Activated T-cell treated with anti-CD3 and anti-CD28 coated beads for 48 hours (primary cell): Measurements from ENCODE around the gene SON.
"Not testable (repeated sequence)": the region's sequence is repeated elsewhere in the genome, so short reads cannot be mapped to it uniquely, and the experiment has no call there.

Experiments used
- DNase-seq: peaks from one replicate; pipeline ENCODE4 v3.0.0-alpha.2; 2020; ENCODE audit warnings: low read depth

Gene SON, protein sequence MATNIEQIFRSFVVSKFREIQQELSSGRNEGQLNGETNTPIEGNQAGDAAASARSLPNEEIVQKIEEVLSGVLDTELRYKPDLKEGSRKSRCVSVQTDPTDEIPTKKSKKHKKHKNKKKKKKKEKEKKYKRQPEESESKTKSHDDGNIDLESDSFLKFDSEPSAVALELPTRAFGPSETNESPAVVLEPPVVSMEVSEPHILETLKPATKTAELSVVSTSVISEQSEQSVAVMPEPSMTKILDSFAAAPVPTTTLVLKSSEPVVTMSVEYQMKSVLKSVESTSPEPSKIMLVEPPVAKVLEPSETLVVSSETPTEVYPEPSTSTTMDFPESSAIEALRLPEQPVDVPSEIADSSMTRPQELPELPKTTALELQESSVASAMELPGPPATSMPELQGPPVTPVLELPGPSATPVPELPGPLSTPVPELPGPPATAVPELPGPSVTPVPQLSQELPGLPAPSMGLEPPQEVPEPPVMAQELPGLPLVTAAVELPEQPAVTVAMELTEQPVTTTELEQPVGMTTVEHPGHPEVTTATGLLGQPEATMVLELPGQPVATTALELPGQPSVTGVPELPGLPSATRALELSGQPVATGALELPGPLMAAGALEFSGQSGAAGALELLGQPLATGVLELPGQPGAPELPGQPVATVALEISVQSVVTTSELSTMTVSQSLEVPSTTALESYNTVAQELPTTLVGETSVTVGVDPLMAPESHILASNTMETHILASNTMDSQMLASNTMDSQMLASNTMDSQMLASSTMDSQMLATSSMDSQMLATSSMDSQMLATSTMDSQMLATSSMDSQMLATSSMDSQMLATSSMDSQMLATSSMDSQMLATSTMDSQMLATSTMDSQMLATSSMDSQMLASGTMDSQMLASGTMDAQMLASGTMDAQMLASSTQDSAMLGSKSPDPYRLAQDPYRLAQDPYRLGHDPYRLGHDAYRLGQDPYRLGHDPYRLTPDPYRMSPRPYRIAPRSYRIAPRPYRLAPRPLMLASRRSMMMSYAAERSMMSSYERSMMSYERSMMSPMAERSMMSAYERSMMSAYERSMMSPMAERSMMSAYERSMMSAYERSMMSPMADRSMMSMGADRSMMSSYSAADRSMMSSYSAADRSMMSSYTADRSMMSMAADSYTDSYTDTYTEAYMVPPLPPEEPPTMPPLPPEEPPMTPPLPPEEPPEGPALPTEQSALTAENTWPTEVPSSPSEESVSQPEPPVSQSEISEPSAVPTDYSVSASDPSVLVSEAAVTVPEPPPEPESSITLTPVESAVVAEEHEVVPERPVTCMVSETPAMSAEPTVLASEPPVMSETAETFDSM (N-terminal part only)

DNA sequence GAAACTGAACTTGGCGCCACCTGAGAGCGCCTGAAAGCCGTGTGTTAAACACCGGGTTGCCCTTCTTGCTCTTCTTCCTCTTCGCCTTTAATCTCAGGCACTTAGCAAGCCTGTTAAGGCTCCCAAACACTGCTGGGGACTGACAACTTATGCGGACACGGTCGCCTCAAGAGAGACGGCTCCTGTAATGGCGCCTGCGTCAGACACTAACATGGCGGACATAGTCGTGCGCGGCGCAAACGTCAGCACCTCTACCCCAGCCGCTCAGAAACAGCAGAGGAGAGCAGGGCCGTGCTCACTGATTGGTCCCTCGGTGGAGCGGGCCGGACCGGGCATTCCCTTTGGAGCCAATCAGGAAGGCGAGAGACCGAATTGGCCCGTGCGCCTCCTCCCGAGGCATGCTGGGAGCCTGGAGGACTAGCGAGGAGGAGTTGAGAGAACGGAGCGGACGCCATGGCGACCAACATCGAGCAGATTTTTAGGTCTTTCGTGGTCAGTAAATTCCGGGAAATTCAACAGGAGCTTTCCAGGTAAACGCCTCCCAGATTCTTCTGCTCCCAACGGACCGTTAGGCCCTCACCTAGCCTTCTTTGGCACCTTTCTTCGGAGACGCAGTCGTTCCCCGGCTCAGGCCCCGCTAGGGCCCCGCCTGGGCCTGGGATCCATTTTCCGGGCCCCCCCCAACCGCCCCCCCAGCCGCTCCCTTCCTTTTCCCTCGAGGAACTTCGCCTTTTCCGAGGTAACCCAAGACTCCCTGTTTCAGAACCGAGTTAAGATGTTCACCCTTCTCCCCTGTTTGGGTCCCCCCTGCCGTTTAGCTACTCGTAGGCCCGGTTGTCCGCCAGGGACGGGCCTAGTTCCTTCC lies at the start of gene SON:
TSS of gene SON (plus strand) at position 399 of the 865 bp plus-strand sequence. CDS start at position 454, 55 bp downstream.
- peak; percentile 95 for DNase-seq

DNA sequence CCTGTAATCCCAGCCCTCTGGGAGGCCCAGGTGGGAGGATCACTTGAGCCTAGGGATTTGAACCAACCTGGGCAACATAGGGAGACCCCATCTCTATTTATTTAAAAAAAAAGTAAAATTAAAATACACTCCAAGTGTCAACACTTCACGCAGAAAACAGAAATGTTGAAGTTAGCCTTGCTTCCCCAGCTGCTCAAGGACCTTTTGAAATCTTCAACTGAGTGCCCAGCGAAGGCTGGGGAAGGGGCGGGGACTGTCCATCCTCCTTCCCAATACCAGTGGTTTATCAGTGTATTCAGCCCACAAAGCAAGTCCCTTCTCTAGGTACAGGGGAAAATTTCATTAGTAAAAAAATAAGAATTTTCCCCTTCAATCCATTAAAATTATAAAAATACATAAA lies 49.1 kb upstream of the SON start:
- no peak for DNase-seq

DNA sequence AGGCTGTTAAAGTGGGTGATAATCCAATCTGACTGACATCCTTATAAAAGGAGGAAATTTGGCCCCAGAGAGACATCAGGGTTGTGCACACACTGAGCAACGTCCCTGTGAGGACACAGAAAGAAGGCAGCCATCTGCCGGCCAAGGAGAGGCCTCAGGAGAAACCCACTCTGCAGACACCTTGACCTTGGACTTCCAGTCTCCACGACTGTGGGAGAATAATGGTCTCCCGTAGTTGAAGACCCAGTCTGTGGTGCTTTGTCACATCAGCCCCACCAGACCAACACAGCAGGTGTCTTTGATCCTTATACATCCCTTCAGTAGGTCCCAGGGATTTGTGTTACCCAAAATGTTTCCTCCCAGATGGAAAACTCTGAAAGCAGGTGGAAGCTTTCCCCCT lies 47.1 kb upstream of the SON start:
- DNase-seq: no peak

DNA sequence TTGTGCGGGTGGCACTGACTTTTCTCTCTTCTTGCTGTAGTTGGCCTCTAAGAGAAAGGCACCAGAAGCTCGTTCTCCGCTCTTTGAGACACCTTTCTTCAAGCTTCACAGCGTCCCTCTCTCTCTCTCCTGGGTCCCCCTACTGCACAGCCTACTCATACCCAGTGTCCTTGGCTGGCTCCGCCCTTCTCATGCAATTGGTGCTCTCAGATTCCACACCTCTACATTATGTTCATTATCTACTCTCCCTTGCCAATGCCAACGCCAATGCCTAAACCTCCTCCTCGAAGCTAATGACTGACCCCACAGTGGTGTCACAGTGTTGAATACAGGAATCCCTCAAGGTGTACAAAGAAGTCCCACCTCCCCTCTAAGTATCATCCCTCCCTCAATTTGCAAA lies 46.5 kb upstream of the SON start:
- no peak for DNase-seq

- DNase-seq: no peak
Measured at GRCh38 chr21:33505833-33506232, 37.0 kb upstream of the SON start.

DNA sequence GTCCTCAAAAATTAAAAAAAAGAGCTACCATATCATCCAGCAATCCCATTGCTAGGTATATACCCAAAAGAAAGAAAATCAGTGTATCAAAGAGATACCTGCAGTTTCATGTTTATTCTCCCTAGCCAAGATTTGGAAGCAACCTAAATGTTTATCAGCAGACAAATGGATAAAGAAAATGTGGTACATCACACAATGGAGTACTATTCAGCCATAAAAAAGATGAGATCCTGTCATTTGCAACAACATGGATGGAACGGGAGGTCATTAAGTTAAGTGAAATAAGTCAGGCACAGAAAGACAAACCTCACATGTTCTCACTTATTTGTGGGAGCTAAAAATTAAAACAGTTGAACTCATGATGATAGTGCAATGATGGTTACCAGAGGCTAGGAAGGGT lies 35.8 kb upstream of the SON start:
- not testable (repeated sequence) for DNase-seq

DNA sequence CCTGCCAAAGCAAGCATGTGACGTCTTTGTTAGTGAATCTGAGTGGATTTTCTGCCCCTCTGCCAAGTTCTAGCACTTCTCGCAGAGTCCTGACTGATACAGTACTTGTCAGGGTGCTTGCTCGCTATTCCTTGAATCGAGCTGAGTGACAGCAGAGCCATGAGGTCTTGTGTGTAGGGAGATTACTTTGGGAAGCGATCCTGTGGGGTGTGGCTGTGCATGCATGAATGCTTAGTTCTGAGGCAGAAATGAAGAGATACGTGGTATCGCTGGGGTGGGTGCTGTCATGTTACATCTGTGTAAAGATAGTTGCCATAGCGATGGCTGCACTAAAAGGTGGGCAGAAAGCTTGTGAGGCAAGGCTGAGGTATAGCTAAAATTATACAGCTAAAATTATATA lies 32.0 kb upstream of the SON start:
- no peak for DNase-seq

DNA sequence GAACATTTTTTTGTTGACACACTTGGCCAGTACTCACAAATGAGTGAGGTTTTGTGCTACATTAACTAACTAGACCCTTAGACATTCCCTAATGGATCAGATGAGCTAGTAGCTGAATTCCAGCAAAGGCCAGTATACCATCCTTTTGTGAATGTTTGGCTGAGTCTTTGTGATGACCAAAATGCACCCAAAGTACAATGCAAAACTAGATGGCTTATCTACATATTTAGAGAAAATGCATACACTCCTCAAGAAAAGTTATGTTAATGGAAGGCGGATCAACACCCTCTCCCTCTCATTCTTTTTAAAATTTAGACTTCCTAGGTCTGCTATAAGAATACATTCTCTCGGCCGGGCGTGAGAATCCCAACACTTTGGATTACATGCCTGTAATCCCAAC lies 31.2 kb upstream of the SON start:
- DNase-seq: no peak

- DNase-seq: no peak
Measured at GRCh38 chr21:33512481-33512880, 30.4 kb upstream of the SON start.

- no peak for DNase-seq
Measured at GRCh38 chr21:33514229-33514628, 28.6 kb upstream of the SON start.

- DNase-seq: no peak
Measured at GRCh38 chr21:33518899-33519298, 23.9 kb upstream of the SON start.

DNA sequence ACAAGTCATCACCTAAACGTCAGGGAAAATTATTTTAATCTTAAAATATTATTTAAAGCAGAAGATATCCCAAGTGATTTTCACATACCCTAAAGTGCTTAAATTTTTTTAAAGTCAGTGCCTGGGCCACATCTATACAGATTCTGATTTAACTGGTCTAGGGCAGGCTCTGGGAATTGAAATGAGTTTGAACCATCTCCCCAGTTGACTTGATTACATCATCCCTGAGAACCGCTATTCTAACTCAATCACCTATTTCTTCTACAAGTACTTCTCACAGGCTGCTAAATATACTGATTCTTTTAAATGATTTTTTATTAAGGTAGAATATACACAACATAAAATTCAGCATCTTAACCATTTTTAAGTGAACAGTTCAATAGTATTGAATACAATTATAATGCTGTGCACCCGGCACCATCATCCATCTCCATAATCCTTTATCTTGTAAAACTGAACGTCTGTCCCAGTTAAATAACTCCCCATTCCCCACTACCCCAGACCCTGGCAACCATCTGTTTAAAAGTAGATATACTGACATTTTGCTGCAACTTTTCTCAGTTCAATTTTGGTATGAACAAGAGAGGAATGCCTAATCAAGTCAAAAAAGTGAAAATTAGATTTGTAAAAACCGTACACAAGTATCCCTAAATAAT lies 20.4 kb upstream of the SON start:
- no peak for DNase-seq

DNA sequence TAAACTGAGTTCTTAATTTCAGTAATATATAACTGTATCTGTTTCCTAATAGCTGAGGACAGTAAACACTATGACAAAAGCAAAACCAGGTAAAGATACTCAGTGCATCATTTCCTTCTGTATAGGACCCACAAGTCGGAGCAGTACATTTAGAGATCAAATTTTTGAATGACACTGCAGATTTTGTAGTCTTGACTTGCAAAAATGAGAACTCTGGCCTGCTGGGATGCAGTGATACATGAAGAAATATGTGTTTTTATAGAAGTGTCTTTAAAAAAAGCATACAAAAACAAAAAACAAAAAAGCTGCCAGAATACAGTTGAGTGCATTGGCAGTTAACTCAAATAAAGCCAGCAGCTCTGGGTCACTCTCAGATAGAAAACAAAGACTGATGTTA lies 19.9 kb upstream of the SON start:
- no peak for DNase-seq

GRCh38 chr21:33531007-33531406 lies 11.8 kb upstream of the SON start:
- no peak for DNase-seq

DNA sequence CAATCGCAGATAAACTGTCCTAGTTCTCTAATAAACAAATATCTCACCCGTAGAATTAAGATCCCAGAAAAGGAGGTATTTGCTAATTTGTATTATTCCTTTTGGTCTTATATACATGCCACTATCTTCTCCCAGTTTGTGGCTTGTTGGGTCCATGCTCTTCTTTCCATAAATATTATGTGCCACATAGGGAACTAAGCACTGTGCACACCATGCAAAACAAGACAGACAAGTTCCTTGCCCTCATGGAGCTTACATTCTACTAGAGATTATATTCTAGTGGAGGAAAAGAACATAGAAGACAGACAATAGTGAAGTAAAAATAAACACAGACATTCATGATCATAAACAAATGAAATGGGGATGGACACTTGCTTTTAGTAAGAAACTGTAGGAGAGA lies 5.6 kb upstream of the SON start:
- no peak for DNase-seq

- DNase-seq: no peak
Measured at GRCh38 chr21:33539616-33540015, 3.2 kb upstream of the SON start.

DNA sequence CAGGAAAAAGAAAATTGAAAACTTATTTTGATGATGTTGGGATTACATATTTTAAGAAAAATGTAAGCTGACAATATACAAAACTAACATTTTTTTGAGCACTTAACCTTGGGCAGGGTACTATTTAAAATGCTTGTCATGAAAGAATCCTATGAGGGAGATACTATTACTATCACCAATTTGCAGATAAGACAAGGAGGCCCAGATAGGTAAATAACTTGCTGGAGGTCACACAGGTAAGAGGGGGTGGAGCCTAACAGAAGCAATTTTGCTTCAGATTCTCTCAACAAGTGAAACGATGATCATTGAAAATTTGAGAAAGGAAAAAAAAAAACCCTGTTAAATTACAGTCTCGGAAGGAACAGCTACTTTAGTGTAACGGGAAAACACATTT lies 2.1 kb upstream of the SON start:
- no peak for DNase-seq

DNA sequence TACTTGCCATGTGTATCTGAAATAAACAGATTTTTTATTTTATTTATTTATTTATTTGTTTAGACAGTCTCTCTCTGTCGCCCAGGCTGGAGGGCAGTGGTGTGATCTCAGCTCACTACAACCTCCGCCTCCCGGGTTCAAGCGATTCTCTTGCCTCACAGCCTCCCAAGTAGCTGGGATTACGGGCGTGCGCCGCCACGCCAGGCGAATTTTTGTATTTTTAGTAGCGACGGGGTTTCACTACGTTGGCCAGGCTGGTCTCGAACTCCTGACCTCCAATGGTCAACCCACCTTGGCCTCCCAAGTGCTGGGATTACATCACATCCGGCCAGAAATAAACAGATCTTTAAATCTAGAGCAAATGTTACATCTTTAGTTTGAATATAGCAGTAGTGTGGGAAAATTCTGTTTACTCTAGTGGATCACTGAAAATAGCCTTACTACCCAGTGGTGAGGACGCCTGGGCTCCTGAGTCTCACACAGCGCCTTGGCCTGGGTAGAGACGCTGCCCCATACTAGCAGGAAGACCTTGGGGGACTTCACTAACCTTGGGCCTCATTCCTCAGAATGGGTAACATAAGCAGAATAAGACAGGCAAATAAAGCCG lies 1.6 kb upstream of the SON start:
- no peak for DNase-seq

DNA sequence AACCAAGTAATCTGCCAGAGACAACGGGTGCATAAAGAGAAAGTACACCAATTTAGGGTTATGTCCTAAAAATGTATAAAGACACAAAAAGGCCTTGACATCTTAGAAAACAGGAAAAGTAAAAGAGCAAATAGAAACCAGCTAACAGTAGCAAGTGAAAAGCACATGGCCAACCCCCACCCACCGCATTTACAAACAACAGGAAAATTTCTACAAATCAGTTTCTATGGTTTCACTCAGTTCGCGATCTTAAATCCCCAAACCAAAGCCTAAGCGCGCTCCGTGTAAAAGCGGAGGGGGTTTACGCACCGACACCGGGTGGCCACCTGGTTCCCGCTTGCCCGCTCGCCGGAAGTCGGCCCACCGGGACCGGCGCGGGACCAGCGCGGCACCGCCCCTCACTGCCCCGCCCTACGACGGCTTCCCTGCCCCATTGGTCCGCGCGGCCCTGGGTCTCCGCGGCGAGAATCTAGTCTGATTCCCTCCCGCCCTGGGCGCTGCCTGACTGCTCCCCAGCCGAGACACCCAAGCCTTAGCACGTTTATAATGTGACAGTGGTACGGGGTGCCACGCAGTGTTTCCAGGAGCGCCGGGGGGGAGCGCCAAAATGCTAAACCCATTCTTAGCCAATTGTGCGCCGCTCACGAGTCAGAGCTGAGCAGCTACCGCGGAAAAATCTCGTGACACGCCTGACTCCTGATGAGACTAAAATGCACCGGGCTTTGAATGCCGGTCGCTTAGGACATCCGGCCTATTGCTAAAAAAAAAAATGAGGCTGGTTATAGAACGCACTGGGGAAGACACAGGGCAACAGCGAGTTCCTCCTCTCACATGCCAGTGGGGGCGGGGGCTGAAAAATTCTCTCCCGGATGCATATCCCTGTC lies 840 bp upstream of the SON start, which contains the start of gene GART:
TSS of gene GART (minus strand) at position 362 of the 884 bp plus-strand sequence. CDS start 2,802 bp downstream, outside the sequence.
- peak; percentile 88 for DNase-seq
